Activated CD8-positive, alpha-beta T cell treated with anti-CD3 and anti-CD28 coated beads for 36 hours (primary cell): Measurements from ENCODE around the gene HECTD4. TPM values are rescaled to one million over a fixed set of nuclear protein-coding genes. Genes with fewer than 3 reads are reported as not detected.
A peak's percentile ranks its signal among the peaks of the same experiment; 100 is the strongest.

Source experiments
- ATAC-seq: fragments of 200-7000 bp; cut with Tn5 transposase; one replicate; pipeline ENCODE4 v1.10.0; 2021; ENCODE audit warnings: mild to moderate bottlenecking, moderate library complexity
- CTCF ChIA-PET: fragments of 350-600 bp; sonication (Branson Sonifier 250); formaldehyde crosslinking; loops from one replicate; lab custom pipeline; 2021; ENCODE audit warnings: antibody characterized with exemption; lab: Charles Lee
- POLR2A ChIA-PET: fragments of 350-600 bp; sonication (Branson Sonifier 250); formaldehyde crosslinking; loops from one replicate; lab custom pipeline; 2021; ENCODE audit warnings: antibody characterized with exemption; lab: Charles Lee
- DNase-seq: peaks from one replicate; pipeline ENCODE4 v3.0.0-alpha.2; 2020
- H3K27ac Mint-ChIP-seq: one replicate; pipeline ENCODE4 v1.8.0; 2021; ENCODE audit warnings: mild to moderate bottlenecking, mixed read lengths
- H3K27me3 Mint-ChIP-seq: one replicate; pipeline ENCODE4 v1.8.0; 2021; ENCODE audit warnings: mixed read lengths
- H3K36me3 Mint-ChIP-seq: one replicate; pipeline ENCODE4 v1.8.0; 2021; ENCODE audit warnings: low read depth, mixed read lengths
- H3K4me1 Mint-ChIP-seq: one replicate; pipeline ENCODE4 v1.8.0; 2021; ENCODE audit warnings: low read depth, mixed read lengths
- H3K4me3 Mint-ChIP-seq: one replicate; pipeline ENCODE4 v1.8.0; 2021; ENCODE audit warnings: mild to moderate bottlenecking, moderate library complexity, mixed read lengths
- H3K9me3 Mint-ChIP-seq: one replicate; pipeline ENCODE4 v1.8.0; 2021; ENCODE audit warnings: mixed read lengths
- CTCF ChIP-seq: fragments of 200-600 bp; IDR thresholded peaks from one replicate; pipeline ENCODE4 v1.8.0; 2022; ENCODE audit warnings: antibody characterized with exemption, mild to moderate bottlenecking
- intact Hi-C: fragments of 100-400 bp; cut with micrococcal nuclease; formaldehyde crosslinking; loops from one replicate; pipeline ENCODE4 v1.10.0; 2022
- total RNA-seq, 2 experiments: library from RNA; stranded (reverse); gene quantifications; one replicate each; pipeline ENCODE4 v1.2.3, GENCODE V29; 2021

HECTD4 gene
- total RNA-seq, 2 experiments from 2014 or later, result 18.2 to 22.6 TPM

- TF ChIP-seq CTCF, result no peak
- ChIA-PET CTCF (interaction anchor here (1.1 kb wide), 1 partner anchor 15 kb away, joined by 3 read pairs; no protein-coding TSS in a partner anchor), POLR2A (no interaction called here)
- no peak for DNase-seq
- no peak overlapping the region for H3K27ac Mint-ChIP-seq
- peaks cover 46% of the 10 kb centered on the region for H3K4me1 Mint-ChIP-seq
- H3K4me3 Mint-ChIP-seq, result no peak overlapping the region
- no peak for ATAC-seq
- intact Hi-C loops, result no loop called here
- peaks cover 33% of the 10 kb centered on the region for H3K36me3 Mint-ChIP-seq
- no peaks in the 10 kb centered on the region for H3K9me3 Mint-ChIP-seq
- no peaks in the 10 kb centered on the region for H3K27me3 Mint-ChIP-seq
Measured at GRCh38 chr12:112425582-112426382, 43.6 kb upstream of the HECTD4 start.

DNA sequence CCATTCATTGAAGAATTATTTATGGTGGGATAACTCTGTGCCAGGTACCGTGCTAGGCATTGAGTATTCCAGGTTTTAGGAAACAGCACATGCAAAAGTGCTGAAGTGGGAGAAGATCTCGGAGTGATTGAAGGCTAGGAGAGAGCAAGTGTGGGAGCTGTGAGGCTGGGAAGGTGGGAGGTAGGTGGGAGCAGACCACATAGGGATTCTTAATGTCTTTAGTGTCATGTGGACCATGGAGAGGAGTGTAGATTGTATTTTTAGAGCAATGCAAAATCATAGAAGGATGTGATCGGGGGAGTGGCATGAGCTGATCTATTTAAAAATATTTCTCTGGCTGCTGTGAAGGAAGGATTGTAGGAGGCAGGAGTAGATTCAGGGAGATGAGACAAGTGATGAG lies 41.9 kb upstream of the HECTD4 start:
- ChIA-PET POLR2A (interaction anchor here (1.1 kb wide), 1 partner anchor 8 kb away, joined by 4 read pairs; no protein-coding TSS in a partner anchor), CTCF (no interaction called here)
- no peak for ATAC-seq
- Mint-ChIP-seq H3K9me3 (no peaks in the 10 kb centered on the region), H3K4me1 (peaks cover 53% of the 10 kb centered on the region), H3K27ac (no peak overlapping the region), H3K4me3 (no peak overlapping the region), H3K36me3 (peaks cover 35% of the 10 kb centered on the region), H3K27me3 (no peaks in the 10 kb centered on the region)
- TF ChIP-seq CTCF, result no peak
- intact Hi-C loops, result no loop called here
- no peak for DNase-seq

GRCh38 chr12:112422531-112422930 lies 40.3 kb upstream of the HECTD4 start:
- no peaks in the 10 kb centered on the region for H3K9me3 Mint-ChIP-seq
- H3K4me3 Mint-ChIP-seq, result no peak overlapping the region
- H3K4me1 Mint-ChIP-seq, result peaks cover 44% of the 10 kb centered on the region
- ChIA-PET CTCF (interaction anchor here (1.8 kb wide), 1 partner anchor 11 kb away, joined by 5 read pairs; no protein-coding TSS in a partner anchor), POLR2A (interaction anchor here (1.3 kb wide), 1 partner anchor 18 kb away, joined by 3 read pairs; no protein-coding TSS in a partner anchor)
- ATAC-seq (no peak), DNase-seq (no peak)
- H3K27ac Mint-ChIP-seq, result no peak overlapping the region
- peaks cover 25% of the 10 kb centered on the region for H3K36me3 Mint-ChIP-seq
- TF ChIP-seq CTCF, result no peak
- intact Hi-C loops, result no loop called here
- no peaks in the 10 kb centered on the region for H3K27me3 Mint-ChIP-seq

GRCh38 chr12:112421363-112421762 lies 39.1 kb upstream of the HECTD4 start:
- no peak for ATAC-seq
- Mint-ChIP-seq H3K27ac (no peak overlapping the region), H3K4me1 (peaks cover 50% of the 10 kb centered on the region), H3K36me3 (peaks cover 25% of the 10 kb centered on the region), H3K9me3 (no peaks in the 10 kb centered on the region), H3K4me3 (no peak overlapping the region), H3K27me3 (no peaks in the 10 kb centered on the region)
- intact Hi-C loops, result no loop called here
- ChIA-PET CTCF (interaction anchor here (1.8 kb wide), 1 partner anchor 10 kb away, joined by 5 read pairs; no protein-coding TSS in a partner anchor), POLR2A (interaction anchor here (1.3 kb wide), 1 partner anchor 16 kb away, joined by 3 read pairs; no protein-coding TSS in a partner anchor)
- DNase-seq, result no peak
- TF ChIP-seq CTCF, result no peak

DNA sequence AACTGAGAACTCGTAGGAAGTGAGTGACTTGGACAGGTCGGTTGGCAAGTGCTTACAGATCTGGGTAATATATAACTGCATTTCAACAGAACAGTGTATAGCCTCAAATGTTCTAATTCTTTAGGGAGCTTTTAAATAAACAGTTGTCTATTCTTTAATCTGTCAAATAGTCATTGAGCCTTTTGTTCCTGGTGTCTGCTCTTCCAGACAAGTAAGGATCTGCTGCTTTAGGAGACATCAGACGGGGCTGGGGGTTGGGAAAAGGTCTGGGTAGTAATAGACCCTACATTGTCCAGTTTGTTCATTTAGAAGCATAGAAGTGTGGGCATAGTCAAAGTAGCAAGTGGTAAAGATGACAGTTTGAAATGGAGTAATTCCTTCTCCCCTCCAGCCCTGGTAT lies 38.5 kb upstream of the HECTD4 start:
- Mint-ChIP-seq H3K4me3 (peak overlapping the region; percentile 62), H3K4me1 (peaks cover 47% of the 10 kb centered on the region), H3K27ac (peak overlapping the region; percentile 58), H3K27me3 (no peaks in the 10 kb centered on the region), H3K36me3 (peaks cover 25% of the 10 kb centered on the region), H3K9me3 (no peaks in the 10 kb centered on the region)
- intact Hi-C loops, result no loop called here
- ChIA-PET POLR2A (no interaction called here), CTCF (no interaction called here)
- TF ChIP-seq CTCF, result no peak
- ATAC-seq (no peak), DNase-seq (no peak)
